ENCODE data around the gene TERT.

The TERT gene

DNA sequence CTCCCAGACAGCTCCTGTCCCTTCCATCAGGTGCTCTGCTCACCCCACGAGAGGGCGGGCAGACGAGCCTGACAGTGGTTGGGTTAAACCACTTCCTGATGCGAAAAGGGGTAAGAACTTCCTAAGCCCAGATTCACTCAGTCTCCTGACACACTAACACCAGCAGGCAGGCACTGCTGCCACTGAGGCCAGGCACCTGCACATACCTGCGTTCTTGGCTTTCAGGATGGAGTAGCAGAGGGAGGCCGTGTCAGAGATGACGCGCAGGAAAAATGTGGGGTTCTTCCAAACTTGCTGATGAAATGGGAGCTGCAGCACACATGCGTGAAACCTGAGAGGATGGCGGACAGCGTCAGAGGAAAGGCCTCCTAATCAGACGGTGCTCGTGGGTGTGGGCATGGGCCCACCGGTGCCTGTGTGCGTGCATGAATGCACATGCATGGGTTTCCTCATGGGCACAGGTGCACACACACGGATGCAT is 39.7 kb downstream of the TERT start:
- peak; percentile 42 for DNase-seq

DNA sequence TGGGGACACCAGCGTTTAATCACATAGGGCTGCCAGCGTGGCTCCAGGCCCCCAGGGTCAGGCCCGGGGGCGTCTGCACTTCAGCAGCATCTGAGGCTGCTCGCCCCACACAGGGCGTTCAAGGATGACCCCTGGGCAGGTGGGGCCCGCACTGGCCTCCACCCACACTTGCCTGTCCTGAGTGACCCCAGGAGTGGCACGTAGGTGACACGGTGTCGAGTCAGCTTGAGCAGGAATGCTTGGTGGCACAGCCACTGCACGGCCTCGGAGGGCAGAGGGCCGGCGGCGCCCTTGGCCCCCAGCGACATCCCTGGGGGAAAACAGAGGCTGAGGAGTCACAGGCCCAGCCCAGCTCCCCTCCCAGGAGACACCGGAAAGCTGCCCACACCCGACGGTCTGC is 40.7 kb downstream of the TERT start:
- DNase-seq = no peak

- DNase-seq = no peak
Observed at GRCh38 chr5:1253456-1254105, 41.3 kb downstream of the TERT start.

DNA sequence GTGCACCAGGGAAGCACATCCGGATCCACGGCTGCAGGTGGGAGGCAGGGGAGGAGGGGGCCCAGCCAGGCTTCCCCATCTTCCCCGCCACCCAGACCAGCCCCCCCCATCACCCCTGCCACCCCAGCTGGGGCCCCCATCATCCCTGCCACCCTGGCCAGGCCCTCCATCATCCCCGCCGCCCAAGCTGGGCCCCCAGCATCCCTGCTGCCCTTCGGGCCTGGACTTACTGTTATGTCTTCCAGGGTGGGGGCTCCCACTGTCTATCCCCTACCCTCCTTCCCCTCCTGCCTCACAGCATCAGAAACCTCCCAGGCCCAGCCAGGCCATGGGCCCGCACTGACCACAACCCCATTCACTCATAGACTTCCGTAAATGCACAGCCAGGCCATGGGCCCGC is 42.2 kb downstream of the TERT start:
- DNase-seq = no peak

DNA sequence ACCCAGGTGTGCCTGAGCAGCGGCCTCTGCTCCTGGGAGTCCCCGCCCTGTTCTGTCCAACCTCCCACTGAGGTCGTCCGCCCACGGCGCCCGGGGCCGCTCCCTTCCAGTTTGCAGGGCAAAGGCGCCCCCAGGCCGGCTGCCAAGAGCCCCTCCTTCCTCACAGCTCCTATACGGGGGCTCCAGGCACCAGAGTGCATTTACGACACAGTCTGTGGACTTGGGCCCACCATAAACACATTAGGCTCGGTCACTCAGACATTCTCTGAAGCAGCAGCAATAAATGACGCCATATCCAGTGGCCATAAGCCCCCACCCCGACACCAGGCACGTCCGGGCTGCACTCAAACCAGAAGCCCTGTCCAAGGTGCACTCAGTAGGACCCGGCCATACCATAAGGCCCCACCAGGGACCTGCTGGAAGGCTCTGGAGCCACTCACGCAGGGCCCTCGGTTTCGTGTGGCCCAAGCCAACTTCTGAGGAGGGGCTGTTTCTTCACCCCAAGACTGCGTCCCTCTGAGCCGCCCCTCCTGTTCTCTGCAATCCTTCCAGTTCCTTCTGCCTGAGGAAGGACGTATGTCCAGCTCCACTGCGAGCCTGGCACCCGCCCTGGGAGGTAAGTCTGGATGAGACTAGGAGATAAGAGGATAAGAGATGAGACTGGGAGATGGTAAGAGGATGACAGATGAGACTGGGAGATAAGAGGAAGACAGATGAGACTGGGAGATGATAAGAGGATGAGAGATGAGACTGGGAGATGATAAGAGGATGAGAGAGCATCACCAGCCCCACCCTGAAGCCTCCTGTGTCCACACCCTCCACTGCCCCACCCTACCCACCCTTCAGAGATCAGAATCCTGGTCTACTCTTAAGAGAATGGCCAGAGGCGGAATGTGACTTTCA is 42.9 kb downstream of the TERT start:
- no peak for DNase-seq

- no peak for DNase-seq
Observed at GRCh38 chr5:1249366-1250280, 45.2 kb downstream of the TERT start.

DNA sequence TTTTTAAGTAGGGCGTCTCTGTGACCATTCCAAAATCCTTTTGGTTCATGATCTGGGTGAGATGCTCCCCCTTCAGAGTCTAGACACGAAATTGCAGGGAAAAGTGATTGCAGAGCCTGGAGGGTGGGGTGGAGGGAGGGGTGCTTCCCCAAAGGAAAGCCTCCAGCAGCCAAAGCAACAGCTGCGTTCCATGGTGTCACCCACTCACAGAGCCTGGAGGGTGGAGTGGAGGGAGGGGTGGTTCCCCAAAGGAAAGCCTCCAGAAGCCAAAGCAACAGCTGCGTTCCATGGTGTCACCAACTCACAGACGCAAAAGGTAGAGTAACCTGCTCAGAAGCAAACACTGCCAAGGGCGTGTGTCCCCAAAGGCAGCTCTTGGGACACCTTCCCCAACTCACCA is 47.1 kb downstream of the TERT start:
- no peak for DNase-seq

DNA sequence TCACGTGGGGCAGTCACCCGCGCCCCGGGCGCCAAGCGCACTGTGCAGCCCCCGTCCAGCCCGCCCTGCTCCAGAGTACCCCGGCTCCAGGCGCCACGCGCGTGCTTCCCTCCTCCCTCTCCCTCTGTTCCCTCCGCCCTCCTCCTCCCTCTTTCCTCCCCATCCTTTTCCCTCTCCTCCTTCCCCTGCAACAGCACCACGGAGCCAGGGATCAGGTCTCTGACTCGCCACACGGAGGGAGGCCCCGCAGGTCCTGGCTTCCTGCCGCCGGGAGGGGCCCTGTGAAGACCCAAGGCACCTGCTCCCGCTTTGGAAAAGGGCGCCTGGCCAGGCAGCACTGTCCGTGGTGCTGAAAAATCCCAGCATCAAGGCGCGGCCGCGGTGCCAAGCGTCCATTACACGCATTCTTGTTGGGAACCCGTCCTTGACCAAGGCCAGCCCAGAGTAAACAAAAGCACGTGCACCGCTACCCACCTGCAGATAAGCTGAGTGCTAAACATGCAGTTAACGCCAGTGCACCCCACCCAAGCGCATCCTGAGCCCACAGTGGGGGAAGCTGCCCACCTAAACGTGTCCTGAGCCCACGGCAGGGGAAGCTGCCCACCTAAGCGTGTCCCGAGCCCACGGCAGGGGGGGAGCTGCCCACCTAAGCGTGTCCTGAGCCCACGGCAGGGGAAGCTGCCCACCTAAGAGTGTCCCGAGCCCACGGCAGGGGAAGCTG is 48.0 kb downstream of the TERT start:
- no peak for DNase-seq

- DNase-seq = no peak
Observed at GRCh38 chr5:1245905-1246576, 48.8 kb downstream of the TERT start.

DNA sequence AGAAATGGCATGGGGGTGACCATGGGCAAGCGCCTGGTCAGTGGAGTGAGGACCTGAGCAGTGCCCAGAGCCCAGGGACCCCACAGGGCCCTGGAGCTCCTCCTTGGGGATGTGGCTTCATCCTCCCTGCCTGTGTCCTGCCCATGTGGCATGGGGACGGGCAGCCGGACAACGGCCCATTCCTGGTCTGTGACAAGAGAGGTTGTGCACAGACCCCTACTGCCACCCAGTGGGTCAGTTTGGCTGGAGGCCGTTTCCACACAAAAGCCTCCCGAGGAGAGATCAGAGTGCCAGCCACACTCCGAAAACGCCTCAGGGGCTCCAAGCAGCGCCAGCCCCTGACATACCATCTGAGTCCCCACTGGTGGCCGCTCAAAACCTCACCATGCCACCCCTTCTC is 49.9 kb downstream of the TERT start:
- no peak for DNase-seq

GRCh38 chr5:1244255-1244654 is 50.6 kb downstream of the TERT start:
- DNase-seq = no peak

DNA sequence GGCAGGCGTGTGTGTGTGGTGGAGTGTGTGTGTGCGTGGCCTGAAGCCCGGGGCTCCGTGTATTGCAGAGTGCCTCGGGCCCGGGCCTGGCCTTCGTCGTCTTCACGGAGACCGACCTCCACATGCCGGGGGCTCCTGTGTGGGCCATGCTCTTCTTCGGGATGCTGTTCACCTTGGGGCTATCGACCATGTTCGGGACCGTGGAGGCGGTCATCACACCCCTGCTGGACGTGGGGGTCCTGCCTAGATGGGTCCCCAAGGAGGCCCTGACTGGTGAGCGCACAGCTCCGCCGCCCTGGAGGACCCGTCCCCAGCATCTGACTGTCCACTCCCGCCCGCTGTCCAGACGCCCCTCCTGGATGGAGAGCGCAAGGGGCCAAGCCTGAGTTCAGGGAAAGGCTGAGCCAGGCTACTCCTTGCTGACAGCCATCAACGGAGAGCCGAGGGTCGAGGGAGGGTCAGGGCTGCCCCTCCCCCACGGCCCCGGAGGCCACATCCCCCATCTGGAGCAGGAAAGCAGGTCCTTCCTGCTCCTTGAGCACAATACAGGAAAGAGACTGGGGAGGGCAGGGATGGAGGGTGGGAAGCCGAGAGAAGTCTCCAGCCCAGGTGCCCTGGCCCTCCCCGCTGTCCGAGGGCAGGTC is 51.3 kb downstream of the TERT start:
- DNase-seq = no peak

GRCh38 chr5:1242733-1243486 is 52.0 kb downstream of the TERT start:
- DNase-seq = no peak

GRCh38 chr5:1241509-1242080 is 53.3 kb downstream of the TERT start:
- DNase-seq = no peak

DNA sequence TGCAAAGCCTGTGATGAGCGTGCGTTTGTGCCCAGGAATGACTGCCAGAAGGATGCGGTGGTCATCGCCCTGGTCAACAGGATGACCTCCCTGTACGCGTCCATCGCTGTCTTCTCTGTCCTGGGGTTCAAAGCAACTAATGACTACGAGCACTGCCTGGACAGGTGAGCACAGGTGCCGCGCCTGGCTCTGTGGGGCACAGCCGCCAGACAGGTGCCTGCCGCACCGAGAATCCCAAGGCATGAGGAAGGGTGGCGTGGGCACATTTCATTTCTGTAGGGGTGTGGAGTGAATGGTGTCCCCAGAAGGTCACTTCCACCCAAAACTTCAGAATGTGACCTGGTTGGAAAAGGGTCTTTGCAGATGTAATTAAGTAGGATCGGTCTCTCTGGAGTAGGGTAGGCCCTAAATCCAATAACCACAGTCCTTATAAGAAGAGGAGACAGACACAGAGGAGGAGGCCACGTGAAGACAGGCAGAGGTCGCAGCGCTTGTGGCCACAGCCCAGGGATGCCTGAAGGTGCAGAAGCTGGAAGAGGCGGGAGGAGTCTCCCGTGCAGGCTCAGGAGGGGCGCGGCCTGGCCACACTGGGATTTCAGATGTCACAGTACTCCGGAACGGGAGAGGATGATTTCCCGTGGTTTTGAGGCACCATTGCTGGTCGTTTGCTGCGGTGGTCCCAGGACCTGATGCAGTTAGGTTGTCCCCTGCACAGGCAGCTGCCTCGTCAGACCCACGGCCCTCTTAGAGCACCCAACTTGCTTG is 54.2 kb downstream of the TERT start:
- DNase-seq = no peak

- no peak for DNase-seq
Observed at GRCh38 chr5:1239505-1240251, 55.2 kb downstream of the TERT start.

DNA sequence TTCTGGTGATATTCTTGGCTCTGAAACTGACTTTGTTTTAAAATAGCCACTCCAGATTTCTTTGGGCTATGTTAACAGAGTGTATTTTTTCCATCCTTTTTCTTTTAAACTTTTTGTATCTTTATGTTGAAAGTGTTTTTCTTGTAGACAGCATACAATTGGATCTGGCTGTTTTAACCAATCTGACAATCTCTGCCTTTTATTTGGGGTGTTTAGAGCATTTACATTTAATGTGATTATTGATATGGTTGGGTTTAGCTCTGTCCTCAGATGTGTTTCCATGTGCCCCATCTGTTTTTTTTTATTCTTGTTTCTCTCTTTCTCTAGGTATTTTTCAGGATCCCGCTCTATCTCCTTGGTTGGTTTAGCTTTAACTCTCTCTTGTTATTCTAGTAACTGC is 59.0 kb downstream of the TERT start:
- no peak for DNase-seq

DNA sequence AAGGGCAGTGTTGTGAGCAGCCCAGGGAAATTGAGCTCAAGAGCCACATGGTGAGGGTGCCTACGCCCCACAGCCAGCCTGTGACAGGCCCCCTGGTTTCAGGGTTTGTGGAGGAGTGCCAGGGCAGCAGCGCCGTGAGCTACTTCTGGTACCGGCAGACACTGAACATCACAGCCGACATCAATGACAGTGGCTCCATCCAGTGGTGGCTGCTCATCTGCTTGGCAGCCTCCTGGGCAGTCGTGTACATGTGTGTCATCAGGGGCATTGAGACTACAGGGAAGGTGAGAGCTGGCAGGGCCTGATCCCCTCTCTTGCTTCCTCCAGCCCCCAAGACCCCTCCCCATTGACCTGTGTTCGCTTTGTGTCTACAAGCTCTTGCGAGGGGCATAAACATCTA is 59.5 kb downstream of the TERT start:
- no peak for DNase-seq

- DNase-seq = no peak
Observed at GRCh38 chr5:1232780-1233179, 62.1 kb downstream of the TERT start.

All from activated naive CD4-positive, alpha-beta T cell treated with anti-CD3 and anti-CD28 coated beads, Interleukin-2, amount 50 U/mL, for 16 hours (primary cell).